GM12878 (cell line): ENCODE data around the gene KIDINS220. TPM values are rescaled to one million over a fixed set of nuclear protein-coding genes. Genes with fewer than 3 reads are reported as not detected.

Experiments
- EP300 ChIP-seq, 2 experiments: fragments of 150-350 bp in 1 of 2; IDR thresholded peaks; 2 replicates each; pipeline ENCODE4 v1.6.1; 2011 to 2012; ENCODE audit warnings: low read depth in 2 of 2, low read length in 2 of 2, borderline replicate concordance in 1 of 2, improper control_type of control experiment in 1 of 2, inconsistent platforms in 1 of 2; ENCODE audit not compliant: control insufficient read depth in 1 of 2
- EZH2 ChIP-seq: IDR thresholded peaks from 2 replicates; pipeline ENCODE4 v1.6.1; 2012; ENCODE audit warnings: low read depth, mild to moderate bottlenecking, control low read depth, inconsistent platforms, low read length, borderline replicate concordance; ENCODE audit not compliant: control insufficient read depth
- HDGF ChIP-seq: fragments of 450-650 bp; IDR thresholded peaks from 2 replicates; pipeline ENCODE4 v1.6.1; 2016; ENCODE audit warnings: antibody characterized with exemption
- NFYA ChIP-seq: IDR thresholded peaks from 2 replicates; pipeline ENCODE4 v1.6.1; 2011; ENCODE audit warnings: low read depth, mild to moderate bottlenecking, low read length, improper control_type of control experiment, borderline replicate concordance
- POU2F2 ChIP-seq: IDR thresholded peaks from 3 replicates; pipeline ENCODE4 v1.6.1; 2011; ENCODE audit warnings: low read depth, mild to moderate bottlenecking, low read length, borderline replicate concordance
- TARDBP ChIP-seq: IDR thresholded peaks from 2 replicates; pipeline ENCODE4 v1.6.1; 2016; ENCODE audit warnings: borderline replicate concordance
- TCF12 ChIP-seq: IDR thresholded peaks from 2 replicates; pipeline ENCODE4 v1.6.1; 2011; ENCODE audit warnings: low read depth, mild to moderate bottlenecking, low read length
- polyA plus RNA-seq, 11 experiments: library from polyadenylated mRNA; depleted of rRNA in 4 of 11; unstranded in 6 of 11; stranded (reverse) in 5 of 11; fragments of >200 nt; fragmentation: Nextera tagmentation in 4 of 11; fragmentation: Illumina TruSeq in 1 of 11; extraction: Ambion mirVana in 4 of 11; extraction: Trizol in 1 of 11; gene quantifications; 1 replicate in 1 of 11; 2 replicates in 10 of 11; pipeline versions ENCODE4 v1.2.1 to v1.2.3, GENCODE V29; 2011 to 2016; ENCODE audit warnings: inconsistent platforms in 2 of 11, missing spikeins in 2 of 11, low read depth in 1 of 11
- total RNA-seq, 4 experiments: library from RNA; depleted of rRNA in 3 of 4; stranded (reverse); fragments of >200 nt in 3 of 4; fragmentation: Illumina TruSeq in 1 of 4; extraction: Trizol in 1 of 4; gene quantifications; 2 replicates each; pipeline versions ENCODE4 v1.2.1 to v1.2.3, GENCODE V29; 2013 to 2021
- TF ChIP-seq, protein P1 (sequence below): fragments of 450-650 bp; IDR thresholded peaks from 2 replicates; pipeline ENCODE4 v1.6.1; 2017; ENCODE audit warnings: mild to moderate bottlenecking, moderate library complexity
- TF ChIP-seq, protein P2 (sequence below): fragments of 450-650 bp; formaldehyde crosslinking; IDR thresholded peaks from 2 replicates; pipeline ENCODE4 v1.4.0; 2022; ENCODE audit warnings: mild to moderate bottlenecking, moderate library complexity

Gene KIDINS220
- total and polyA plus RNA-seq, 10 of the 15 experiments (the other 5 are each of a cell fraction or from before 2014, with no cell fraction given): 6.0 to 31.2 (median 16.0) TPM

DNA sequence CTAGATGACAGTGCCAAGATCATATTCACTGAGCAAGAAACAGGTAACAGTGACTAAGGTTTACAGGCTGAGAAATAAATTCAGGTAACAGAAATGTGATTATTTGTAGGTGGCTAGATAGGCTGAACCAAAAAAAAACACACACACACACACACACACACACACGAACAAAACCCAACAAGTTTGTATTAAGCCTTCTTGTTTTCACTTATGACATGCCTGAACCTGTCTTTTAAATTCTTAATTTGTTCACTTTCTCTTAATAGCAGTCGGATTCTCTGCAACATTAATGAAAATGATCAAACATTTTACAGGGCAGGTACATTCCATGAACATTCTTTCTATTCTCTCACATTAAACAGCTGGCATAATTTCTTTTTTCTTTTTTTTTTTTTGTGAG lies 18.8 kb upstream of the KIDINS220 start (continued):
- TF ChIP-seq POU2F2 (no peak), EP300 (IDR thresholded peaks at IDR 0.05; ENCODE audit: borderline replicate concordance in 1 of 2, control insufficient read depth in 1 of 2, low read depth in 2 of 2, low read length in 2 of 2) (no peak), TCF12 (no peak), EZH2 (no peak), NFYA (no peak), HDGF (no peak), TARDBP (no peak)
- TF ChIP-seq, protein P1, sequence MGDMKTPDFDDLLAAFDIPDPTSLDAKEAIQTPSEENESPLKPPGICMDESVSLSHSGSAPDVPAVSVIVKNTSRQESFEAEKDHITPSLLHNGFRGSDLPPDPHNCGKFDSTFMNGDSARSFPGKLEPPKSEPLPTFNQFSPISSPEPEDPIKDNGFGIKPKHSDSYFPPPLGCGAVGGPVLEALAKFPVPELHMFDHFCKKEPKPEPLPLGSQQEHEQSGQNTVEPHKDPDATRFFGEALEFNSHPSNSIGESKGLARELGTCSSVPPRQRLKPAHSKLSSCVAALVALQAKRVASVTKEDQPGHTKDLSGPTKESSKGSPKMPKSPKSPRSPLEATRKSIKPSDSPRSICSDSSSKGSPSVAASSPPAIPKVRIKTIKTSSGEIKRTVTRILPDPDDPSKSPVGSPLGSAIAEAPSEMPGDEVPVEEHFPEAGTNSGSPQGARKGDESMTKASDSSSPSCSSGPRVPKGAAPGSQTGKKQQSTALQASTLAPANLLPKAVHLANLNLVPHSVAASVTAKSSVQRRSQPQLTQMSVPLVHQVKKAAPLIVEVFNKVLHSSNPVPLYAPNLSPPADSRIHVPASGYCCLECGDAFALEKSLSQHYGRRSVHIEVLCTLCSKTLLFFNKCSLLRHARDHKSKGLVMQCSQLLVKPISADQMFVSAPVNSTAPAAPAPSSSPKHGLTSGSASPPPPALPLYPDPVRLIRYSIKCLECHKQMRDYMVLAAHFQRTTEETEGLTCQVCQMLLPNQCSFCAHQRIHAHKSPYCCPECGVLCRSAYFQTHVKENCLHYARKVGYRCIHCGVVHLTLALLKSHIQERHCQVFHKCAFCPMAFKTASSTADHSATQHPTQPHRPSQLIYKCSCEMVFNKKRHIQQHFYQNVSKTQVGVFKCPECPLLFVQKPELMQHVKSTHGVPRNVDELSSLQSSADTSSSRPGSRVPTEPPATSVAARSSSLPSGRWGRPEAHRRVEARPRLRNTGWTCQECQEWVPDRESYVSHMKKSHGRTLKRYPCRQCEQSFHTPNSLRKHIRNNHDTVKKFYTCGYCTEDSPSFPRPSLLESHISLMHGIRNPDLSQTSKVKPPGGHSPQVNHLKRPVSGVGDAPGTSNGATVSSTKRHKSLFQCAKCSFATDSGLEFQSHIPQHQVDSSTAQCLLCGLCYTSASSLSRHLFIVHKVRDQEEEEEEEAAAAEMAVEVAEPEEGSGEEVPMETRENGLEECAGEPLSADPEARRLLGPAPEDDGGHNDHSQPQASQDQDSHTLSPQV: no peak
- TF ChIP-seq, protein P2, sequence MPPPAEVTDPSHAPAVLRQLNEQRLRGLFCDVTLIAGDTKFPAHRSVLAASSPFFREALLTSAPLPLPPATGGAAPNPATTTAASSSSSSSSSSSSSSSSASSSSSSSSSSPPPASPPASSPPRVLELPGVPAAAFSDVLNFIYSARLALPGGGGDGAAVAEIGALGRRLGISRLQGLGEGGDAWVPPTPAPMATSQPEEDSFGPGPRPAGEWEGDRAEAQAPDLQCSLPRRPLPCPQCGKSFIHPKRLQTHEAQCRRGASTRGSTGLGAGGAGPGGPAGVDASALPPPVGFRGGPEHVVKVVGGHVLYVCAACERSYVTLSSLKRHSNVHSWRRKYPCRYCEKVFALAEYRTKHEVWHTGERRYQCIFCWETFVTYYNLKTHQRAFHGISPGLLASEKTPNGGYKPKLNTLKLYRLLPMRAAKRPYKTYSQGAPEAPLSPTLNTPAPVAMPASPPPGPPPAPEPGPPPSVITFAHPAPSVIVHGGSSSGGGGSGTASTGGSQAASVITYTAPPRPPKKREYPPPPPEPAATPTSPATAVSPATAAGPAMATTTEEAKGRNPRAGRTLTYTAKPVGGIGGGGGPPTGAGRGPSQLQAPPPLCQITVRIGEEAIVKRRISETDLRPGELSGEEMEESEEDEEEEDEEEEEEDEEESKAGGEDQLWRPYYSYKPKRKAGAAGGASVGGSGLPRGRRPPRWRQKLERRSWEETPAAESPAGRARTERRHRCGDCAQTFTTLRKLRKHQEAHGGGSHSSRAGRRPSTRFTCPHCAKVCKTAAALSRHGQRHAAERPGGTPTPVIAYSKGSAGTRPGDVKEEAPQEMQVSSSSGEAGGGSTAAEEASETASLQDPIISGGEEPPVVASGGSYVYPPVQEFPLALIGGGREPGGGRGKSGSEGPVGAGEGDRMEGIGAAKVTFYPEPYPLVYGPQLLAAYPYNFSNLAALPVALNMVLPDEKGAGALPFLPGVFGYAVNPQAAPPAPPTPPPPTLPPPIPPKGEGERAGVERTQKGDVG: no peak
